ENCODE measurements around the gene PAX8.

- no peak for TF ChIP-seq CTCF (IDR thresholded peaks at IDR 0.05; ENCODE audit: insufficient read depth, low read length)
- TF ChIP-seq POLR2AphosphoS5 (IDR thresholded peaks at IDR 0.05; ENCODE audit: low read depth): no peak
- TF ChIP-seq REST (IDR thresholded peaks at IDR 0.05; ENCODE audit: insufficient replicate concordance, low read depth): no peak
- no peak for TF ChIP-seq GABPA (IDR thresholded peaks at IDR 0.05; ENCODE audit: low read depth)
These were observed 109.1 kb downstream of the PAX8 start for GRCh38 chr2:113169586-113169985.
